HG02970 (cell line): ENCODE measurements around the gene AUH.
A peak's percentile ranks its signal among the peaks of the same experiment; 100 is the strongest.

Source experiments
- ATAC-seq: cut with Tn5 transposase; IDR thresholded peaks from one replicate; pipeline ENCODE4 v1.9.1; 2021; ENCODE audit warnings: mild to moderate bottlenecking, moderate library complexity, moderate number of reproducible peaks; ENCODE audit not compliant: unreplicated experiment, low FRiP score

AUH gene

DNA sequence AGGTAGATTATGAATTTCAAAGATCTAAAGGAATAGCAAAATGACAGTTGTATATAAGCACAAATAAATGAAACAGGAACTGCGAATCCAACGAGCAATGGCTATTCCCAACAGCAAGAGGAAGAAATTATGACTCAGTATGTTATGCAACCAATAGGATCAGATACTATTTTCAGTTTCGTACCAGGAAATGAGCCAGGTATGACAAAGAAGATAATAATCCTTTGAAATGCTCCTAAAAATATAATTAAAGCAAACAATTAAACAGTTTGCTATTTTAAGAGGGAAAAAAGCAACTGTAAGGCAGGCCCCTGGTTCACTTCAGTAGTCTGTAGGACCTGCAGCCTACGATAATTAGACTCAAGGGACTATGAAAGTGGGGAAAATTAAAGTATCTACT, 58.9 kb downstream of the AUH start:
- no peak for ATAC-seq

GRCh38 chr9:91301161-91301560, 60.6 kb downstream of the AUH start:
- ATAC-seq, result no peak

- no peak for ATAC-seq
Measured at GRCh38 chr9:91298311-91298710, 63.4 kb downstream of the AUH start.

- no peak for ATAC-seq
Measured at GRCh38 chr9:91297306-91297705, 64.4 kb downstream of the AUH start.

- no peak for ATAC-seq
Measured at GRCh38 chr9:91296354-91296753, 65.4 kb downstream of the AUH start.

DNA sequence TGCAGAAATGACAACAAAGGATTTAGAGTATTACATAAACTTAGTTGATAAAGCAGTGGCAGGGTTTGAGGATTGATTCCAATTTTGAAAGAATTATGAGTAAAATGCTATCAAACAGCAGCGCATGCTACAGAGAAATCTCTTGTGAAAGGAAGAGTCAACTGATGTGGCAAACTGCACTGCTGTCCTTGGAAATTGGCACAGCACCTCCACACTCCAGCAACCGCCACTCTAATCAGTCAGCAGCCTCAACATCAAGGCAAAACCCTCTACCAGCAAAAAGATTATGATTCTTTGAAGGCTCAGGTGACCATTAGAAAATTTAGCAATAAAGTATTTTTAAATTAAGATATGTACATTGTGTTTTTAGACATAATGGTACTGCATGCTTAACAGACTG, 66.4 kb downstream of the AUH start:
- ATAC-seq, result no peak

DNA sequence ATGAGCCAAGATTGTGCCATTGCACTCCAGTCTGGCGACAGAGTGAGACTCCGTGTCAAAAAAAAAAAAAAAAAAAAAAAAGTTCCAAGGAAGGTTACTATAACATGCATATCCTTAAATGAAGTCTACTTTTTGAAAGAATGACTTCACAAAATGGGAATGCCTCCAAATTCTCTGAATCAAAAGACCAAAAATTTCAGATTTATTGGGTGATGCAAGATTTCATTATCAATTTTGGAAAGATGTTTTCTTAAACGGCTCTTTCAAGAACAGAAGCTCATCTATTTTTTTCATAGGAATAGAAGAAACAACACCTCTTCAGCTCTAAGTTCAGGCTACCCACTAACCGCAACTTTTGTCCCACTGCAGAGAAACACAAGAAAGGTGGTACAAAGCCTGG, 69.9 kb downstream of the AUH start:
- no peak for ATAC-seq

GRCh38 chr9:91289244-91289643, 72.5 kb downstream of the AUH start:
- no peak for ATAC-seq

DNA sequence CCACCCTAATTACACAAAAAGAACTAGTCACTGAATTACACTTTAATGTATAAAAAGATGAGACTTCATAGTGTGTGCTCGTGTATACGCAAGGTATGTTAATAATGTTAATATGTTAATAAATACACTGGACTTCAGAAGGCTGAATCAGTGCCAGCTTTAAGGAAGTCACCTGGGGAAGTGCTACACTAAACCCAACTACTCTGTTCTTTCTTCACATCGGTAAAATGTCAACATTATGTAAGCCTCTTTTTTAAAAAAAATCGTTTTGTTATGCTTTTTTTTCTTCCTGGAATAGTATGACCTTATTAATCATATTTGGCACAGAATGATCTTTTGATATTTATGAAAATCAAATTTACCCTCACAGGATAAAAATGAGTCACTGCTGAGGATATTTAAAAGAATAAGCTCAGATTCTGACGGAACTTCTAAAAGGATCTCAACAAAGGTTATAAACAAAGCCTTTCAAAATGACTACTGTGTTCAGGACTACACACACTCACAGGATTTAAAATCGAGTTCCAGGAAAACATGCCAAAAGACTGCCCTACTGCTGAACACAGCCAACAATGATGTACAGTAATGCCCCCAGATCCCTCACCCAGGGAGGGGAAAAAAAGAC, 75.9 kb downstream of the AUH start:
- ATAC-seq, result no peak

GRCh38 chr9:91282292-91282691, 79.4 kb downstream of the AUH start:
- no peak for ATAC-seq

- no peak for ATAC-seq
Measured at GRCh38 chr9:91279296-91280204, 82.2 kb downstream of the AUH start.

DNA sequence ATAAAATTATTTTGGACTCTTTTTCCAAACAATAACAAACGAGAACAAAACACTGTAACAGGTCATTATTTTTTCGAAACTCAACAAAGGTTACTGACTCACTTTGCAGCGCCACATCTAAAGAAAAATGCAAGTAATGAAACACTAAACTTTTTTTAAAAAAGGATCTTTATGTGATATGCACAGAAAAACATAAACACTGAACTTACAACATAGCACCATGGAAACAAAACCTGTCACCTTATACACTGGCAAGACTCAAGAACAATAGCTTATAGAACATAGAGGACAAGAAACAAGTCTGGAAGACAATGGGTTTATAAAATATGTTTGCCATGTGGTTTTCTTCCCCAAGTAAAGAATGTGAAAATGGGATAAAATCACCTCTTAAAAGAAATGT, 85.2 kb downstream of the AUH start:
- no peak for ATAC-seq

GRCh38 chr9:91275655-91276054, 86.1 kb downstream of the AUH start:
- ATAC-seq, result no peak

DNA sequence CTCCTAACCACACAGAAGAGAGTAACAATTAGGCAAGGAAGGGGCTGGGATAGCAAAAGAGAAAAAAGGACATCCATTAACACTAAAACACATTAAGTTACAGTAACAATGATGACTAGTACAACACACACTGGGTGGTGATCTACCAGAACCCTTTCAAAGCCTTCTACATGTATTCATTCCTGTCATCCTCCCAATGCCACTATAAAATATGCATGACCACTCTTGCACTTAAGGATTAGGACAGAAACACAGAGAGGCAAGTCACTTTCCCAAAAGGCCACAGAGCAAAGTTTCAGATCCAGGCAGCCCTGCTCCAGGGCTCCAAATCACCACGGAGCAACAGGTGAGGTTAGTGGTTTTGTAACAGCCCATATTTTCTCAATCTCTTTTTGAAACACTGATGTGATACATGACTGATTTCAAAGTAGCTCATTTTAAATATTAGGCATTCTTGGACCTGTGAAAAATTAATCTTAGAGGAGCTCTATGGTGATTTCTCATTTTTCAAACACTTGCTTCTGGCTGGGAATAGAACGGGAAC, 86.7 kb downstream of the AUH start:
- ATAC-seq, result no peak

DNA sequence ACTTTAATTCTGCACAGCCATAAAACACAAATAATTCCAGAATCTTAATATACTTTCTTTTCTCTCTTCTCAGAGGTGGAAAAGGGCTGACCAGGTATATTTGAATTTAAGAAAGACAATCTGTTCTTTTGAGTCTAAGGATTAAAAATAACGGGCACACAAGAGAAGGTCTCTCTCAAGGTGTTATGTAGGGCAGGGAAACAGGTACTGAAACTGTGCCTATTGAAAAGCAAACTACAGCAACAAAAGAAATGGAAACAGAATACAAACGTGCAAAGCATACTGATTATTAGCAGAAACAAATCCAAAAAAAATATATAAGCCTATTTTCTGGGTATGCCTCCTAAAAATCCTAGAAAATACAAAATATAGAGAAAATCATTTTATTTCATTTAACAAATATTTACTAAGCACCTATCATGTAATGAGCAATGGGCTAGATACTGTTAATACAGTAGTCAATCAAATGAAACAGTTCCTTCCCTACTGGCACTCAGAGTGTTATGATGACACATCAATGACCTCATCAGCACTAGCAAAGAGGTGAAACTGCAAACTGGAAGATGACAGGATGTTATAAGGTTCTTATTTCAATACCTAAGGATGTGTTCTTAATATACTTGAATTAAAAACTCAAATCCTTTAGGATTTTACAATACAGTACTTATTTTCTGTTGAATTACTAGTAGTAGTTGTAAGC, 87.7 kb downstream of the AUH start:
- peak; percentile 55 for ATAC-seq

DNA sequence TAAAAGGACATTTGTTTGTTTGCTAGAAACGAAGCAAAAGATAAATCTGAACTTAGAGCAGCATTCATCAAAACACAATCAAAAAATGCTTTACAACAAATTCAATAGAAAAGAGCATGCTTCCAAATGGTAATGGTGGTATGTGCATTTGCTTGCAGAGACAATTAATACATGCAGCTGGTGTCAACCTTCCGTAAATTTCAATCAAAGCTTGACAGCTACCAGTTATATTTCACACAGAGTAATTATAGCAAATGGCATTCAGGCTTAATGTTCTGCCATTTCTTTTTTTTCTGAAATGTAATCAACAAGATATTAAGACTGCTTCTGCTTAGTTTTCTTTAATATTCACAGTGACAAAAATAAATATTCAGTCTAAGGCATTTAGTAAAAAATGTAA, 90.6 kb downstream of the AUH start:
- no peak for ATAC-seq

DNA sequence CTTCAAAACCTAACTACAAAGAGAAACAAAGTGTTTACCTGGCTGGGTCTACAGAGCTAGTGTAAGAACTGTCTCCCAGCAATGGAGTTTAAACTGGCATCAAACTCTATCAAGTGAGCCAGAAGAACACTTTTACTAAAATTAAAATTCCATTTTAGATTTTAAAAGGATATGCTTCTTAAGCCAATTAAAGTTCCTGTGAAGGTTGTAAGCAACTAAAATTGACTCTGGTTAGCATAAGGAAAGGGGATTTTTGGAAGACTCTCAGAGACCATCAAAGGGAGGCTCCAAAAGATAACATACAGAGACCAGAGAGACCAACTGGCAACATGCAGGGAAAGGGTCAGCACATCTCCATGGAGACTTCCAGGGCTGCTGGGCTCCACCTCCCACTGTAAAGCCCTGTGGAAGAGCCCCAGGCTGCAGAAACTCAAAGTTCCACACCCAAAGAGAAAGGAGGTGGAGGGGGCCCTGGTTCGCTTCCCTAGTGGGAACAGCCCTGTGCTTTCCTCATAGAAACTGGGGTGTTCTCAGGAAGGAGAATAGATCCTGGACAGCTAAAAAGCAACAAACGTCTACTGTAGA, 91.7 kb downstream of the AUH start:
- no peak for ATAC-seq

- ATAC-seq, result no peak
Measured at GRCh38 chr9:91266448-91266847, 95.3 kb downstream of the AUH start.

- ATAC-seq, result no peak
Measured at GRCh38 chr9:91265514-91265913, 96.2 kb downstream of the AUH start.

DNA sequence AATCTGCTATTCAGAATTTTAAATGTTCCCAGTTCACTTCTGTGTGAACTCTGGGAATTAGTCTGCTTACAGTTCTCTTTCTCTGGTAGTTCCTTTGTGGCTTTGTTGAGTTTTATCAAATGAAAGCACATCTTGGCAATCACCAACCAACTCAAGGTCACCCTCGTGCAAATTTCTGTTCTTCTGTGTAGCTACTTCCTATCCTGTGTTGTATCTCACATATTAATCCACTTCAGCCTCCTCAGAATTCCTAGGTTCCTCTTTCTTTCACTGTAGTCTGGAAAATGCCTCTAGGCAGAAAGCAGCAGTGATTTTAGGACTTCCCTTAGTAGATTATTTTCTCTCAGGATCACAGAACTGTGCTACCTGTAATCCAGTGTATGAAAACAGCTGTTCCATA, 100.3 kb downstream of the AUH start:
- ATAC-seq, result no peak

- no peak for ATAC-seq
Measured at GRCh38 chr9:91259162-91259561, 102.6 kb downstream of the AUH start.
